Measurements from ENCODE around the gene ADPRH. TPM values are rescaled to one million over a fixed set of nuclear protein-coding genes. Genes with fewer than 3 reads are reported as not detected.

Gene ADPRH
- total RNA-seq, 4 donors from 2014 or later, result 2.6 to 14.7 (median 7.1) TPM

DNA sequence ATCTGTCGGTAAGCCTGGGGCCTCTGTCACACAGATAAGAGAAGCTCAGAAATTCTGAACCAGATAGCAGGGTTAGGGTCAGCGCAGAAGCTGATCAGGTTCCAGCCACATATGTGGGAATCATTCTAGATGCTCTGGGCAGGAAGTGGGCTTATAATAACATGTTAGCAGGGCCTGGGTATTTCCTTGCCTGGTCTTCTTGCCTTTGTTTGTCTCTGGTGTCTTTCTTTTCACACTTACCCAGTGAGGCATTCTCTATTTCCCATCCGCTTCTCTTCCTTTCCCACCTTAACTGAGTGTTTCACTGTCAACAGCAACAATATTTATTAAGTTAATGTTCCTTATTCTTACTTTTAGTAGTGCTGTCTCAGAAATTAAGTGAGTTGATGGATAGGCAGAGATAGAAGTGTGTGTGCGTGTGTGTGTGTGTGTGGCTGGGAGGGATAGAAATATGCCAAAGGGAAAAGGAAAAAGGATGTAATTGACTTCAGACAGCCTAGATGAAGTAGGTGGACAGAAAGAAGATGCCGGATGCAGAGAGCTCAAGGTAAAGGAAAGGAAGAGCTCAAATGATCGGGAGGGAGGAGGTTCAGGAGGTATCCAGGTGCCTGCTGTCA, 20.4 kb downstream of the ADPRH start:
- Histone ChIP-seq H3K27me3 (no peaks in the 10 kb centered on the region), H3K9me3 (no peaks in the 10 kb centered on the region), H3K4me1 (no peaks in the 10 kb centered on the region), H3K27ac (peak overlapping the region in 1 of 2 donors; percentile 52), H3K36me3 (no peaks in the 10 kb centered on the region), H3K4me3 (no peak overlapping the region)
- intact Hi-C loops (cut with DNase I; ENCODE audit: low total_unique reads), result no loop called here
- no peak for DNase-seq
- TF ChIP-seq, protein P1, sequence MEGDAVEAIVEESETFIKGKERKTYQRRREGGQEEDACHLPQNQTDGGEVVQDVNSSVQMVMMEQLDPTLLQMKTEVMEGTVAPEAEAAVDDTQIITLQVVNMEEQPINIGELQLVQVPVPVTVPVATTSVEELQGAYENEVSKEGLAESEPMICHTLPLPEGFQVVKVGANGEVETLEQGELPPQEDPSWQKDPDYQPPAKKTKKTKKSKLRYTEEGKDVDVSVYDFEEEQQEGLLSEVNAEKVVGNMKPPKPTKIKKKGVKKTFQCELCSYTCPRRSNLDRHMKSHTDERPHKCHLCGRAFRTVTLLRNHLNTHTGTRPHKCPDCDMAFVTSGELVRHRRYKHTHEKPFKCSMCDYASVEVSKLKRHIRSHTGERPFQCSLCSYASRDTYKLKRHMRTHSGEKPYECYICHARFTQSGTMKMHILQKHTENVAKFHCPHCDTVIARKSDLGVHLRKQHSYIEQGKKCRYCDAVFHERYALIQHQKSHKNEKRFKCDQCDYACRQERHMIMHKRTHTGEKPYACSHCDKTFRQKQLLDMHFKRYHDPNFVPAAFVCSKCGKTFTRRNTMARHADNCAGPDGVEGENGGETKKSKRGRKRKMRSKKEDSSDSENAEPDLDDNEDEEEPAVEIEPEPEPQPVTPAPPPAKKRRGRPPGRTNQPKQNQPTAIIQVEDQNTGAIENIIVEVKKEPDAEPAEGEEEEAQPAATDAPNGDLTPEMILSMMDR (IDR thresholded peaks at IDR 0.05), result no peak
- TF ChIP-seq POLR2A (IDR thresholded peaks at IDR 0.05), result no peak

DNA sequence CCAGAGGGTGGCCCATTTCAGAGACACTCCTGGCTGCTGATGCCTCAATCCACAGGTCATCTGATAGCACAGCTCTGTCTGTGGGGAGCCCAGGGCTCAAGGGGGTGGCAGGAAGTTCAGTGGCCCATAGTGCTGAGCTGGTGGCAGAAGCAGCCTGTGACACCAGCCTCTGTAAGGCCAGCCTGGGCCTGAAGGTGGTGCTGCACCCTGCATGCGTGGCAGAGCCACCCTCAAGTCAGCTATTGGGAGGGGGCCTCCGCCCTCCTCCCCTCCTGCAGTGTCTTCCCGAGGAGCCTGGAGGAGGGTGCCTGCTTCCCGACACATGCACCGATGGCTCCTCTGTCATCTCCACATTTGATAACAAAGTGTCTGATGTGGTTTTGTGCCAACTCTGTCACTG, 21.4 kb downstream of the ADPRH start:
- H3K27ac ChIP-seq, result peak overlapping the region in 1 of 2 donors; percentile 40
- intact Hi-C loops (cut with DNase I; ENCODE audit: low total_unique reads), result no loop called here
- no peaks in the 10 kb centered on the region for H3K27me3 ChIP-seq
- no peaks in the 10 kb centered on the region for H3K9me3 ChIP-seq
- no peak for DNase-seq
- H3K4me3 ChIP-seq, result no peak overlapping the region
- H3K4me1 ChIP-seq, result no peaks in the 10 kb centered on the region
- TF ChIP-seq POLR2A (IDR thresholded peaks at IDR 0.05), result no peak
- TF ChIP-seq, protein P1 (IDR thresholded peaks at IDR 0.05), result no peak
- no peaks in the 10 kb centered on the region for H3K36me3 ChIP-seq

DNA sequence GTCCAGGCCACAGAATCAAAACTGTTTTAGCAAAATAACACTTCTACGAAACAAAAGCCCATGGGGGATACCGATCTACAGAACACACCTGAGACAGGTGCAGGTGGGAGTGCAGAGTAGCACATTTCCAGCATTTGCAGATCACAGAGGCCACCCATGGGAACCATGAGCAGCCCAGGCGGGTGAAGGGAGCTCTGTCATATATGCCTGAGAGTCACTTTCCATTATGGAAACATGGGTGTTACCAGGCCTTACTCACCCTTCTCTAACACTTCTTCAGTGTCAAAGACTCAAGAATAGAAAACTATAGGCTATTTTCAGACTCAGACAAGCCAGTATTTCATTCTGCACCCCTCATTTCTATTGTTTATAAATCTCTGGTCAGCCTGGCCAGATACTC, 21.9 kb downstream of the ADPRH start:
- H3K4me1 ChIP-seq, result no peaks in the 10 kb centered on the region
- peak overlapping the region in 1 of 2 donors; percentile 40 for H3K27ac ChIP-seq
- intact Hi-C loops (cut with DNase I; ENCODE audit: low total_unique reads), result no loop called here
- TF ChIP-seq POLR2A (IDR thresholded peaks at IDR 0.05), result no peak
- TF ChIP-seq, protein P1 (IDR thresholded peaks at IDR 0.05), result no peak
- no peaks in the 10 kb centered on the region for H3K27me3 ChIP-seq
- no peaks in the 10 kb centered on the region for H3K9me3 ChIP-seq
- H3K4me3 ChIP-seq, result no peak overlapping the region
- no peaks in the 10 kb centered on the region for H3K36me3 ChIP-seq
- no peak for DNase-seq

DNA sequence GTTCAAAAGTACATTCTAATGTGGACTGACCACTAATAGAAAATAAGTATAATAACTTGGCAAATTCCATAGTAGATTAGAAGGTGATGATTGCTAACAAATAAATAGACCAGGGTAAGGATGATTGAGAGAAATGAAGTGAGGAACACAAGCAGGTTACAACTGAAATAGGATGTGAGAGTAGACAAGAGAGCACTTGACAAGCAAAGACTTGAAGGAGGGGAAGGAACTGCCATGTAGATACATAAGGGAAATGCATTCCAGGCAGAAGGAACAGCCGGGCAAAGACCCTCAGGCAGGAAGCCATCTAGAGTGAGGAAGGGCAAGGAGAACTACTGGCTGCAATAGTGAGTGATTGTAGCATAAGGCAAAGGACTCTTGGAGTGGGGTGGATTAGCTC, 23.4 kb downstream of the ADPRH start:
- Histone ChIP-seq H3K4me1 (no peaks in the 10 kb centered on the region), H3K27ac (no peak overlapping the region), H3K9me3 (no peaks in the 10 kb centered on the region), H3K4me3 (no peak overlapping the region), H3K36me3 (no peaks in the 10 kb centered on the region), H3K27me3 (no peaks in the 10 kb centered on the region)
- no peak for TF ChIP-seq POLR2A (IDR thresholded peaks at IDR 0.05)
- TF ChIP-seq, protein P1 (IDR thresholded peaks at IDR 0.05), result no peak
- DNase-seq, result no peak
- intact Hi-C loops (cut with DNase I; ENCODE audit: low total_unique reads), result no loop called here

DNA sequence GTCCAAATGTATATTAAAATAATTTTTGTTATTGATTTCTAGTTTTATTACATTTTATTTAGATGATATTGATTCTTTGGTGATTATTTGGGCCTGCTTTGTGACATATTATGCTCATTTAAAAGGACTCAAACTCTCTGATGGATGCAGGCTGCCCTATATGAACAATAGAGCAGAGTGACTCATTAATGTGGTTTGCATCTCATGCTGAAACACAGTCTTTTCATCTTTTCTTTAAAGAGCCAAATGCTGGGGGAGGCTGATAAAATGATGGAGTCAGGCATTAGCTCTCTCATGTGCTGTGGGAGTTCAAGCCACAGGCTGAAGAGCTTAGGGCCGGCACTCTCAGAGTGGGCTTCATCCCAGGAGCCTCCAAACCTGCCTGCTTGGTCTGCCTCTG, 25.6 kb downstream of the ADPRH start:
- intact Hi-C loops (cut with DNase I; ENCODE audit: low total_unique reads), result no loop called here
- TF ChIP-seq POLR2A (IDR thresholded peaks at IDR 0.05), result no peak
- TF ChIP-seq, protein P1 (IDR thresholded peaks at IDR 0.05), result no peak
- H3K36me3 ChIP-seq, result no peaks in the 10 kb centered on the region
- no peak overlapping the region for H3K4me3 ChIP-seq
- H3K9me3 ChIP-seq, result no peaks in the 10 kb centered on the region
- H3K27me3 ChIP-seq, result no peaks in the 10 kb centered on the region
- no peak for DNase-seq
- H3K27ac ChIP-seq, result no peak overlapping the region
- H3K4me1 ChIP-seq, result no peaks in the 10 kb centered on the region
